ENCODE results near the gene DDX54.
"Not testable (repeated sequence)": the region's sequence is repeated elsewhere in the genome, so short reads cannot be mapped to it uniquely, and the experiment has no call there.

DDX54 gene

DNA sequence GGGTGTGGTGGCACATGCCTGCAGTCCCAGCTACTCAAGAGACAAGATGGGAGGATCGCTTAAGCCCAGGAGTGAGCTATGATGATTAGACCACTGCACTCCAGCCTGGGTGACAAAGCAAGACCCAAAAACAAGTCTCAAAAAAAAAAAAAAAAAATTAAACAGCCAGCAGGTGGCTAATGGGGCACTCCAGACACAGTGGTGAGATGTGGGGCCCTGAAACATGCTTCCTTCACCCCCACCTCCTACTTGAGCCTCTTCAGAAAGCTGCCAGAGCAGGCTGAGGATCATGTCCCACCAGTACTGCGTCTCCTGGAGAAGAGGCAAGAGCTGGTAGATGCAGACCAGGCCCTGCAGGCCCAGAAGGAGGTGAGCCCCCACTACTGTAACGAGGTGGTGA is 33.6 kb downstream of the DDX54 start:
- H3K4me1 ChIP-seq (ENCODE audit: control insufficient read depth, insufficient read depth, low read length, unreplicated experiment) = peaks cover 11% of the 10 kb centered on the region
- H2AFZ ChIP-seq (ENCODE audit: low read length, unreplicated experiment) = no peak overlapping the region
- peaks cover 33% of the 10 kb centered on the region for H3K27me3 ChIP-seq (ENCODE audit: insufficient read depth, low read length)
- H3K27ac ChIP-seq (ENCODE audit: low read depth, low read length) = no peak overlapping the region
- no peak overlapping the region for H3K4me3 ChIP-seq (ENCODE audit: low read depth, low read length)
- H3K36me3 ChIP-seq (ENCODE audit: insufficient read depth, low read length) = no peaks in the 10 kb centered on the region
- H3K79me2 ChIP-seq (ENCODE audit: control insufficient read depth, insufficient read depth, low read length, unreplicated experiment) = no peaks in the 10 kb centered on the region

GRCh38 chr12:113149361-113150150 is 35.7 kb downstream of the DDX54 start, which contains the start of gene CFAP73:
Gene CFAP73 (plus strand): TSS chr12:113149724. CDS start chr12:113149858, 134 bp downstream.
- no peaks in the 10 kb centered on the region for H3K36me3 ChIP-seq (ENCODE audit: insufficient read depth, low read length)
- no peak within 1 kb of the TSS for H3K27ac ChIP-seq (ENCODE audit: low read depth, low read length)
- no peak within 1 kb of the TSS for H2AFZ ChIP-seq (ENCODE audit: low read length, unreplicated experiment)
- H3K79me2 ChIP-seq (ENCODE audit: control insufficient read depth, insufficient read depth, low read length, unreplicated experiment) = no peaks in the 10 kb centered on the region
- H3K4me3 ChIP-seq (ENCODE audit: low read depth, low read length) = no peak within 1 kb of the TSS
- peaks cover 11% of the 10 kb centered on the region for H3K4me1 ChIP-seq (ENCODE audit: control insufficient read depth, insufficient read depth, low read length, unreplicated experiment)
- H3K27me3 ChIP-seq (ENCODE audit: insufficient read depth, low read length) = peaks cover 21% of the 10 kb centered on the region

DNA sequence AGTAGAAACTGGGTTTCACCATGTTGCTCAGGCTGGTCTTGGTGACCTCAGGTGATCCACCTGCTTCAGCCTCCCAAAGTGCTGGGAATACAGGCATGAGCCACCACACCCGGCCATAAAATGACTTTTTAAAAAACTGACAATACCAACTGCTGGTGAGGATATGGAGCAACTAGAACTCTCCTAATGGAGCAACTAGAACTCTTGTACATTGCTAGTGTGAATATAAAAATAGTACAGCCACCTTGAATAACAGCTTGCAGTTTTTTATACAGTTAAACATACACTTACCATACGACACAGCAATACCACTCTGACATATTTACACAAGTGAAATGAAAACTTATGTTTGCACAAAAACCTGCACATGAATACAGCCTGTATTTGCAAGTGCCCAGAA is 38.3 kb downstream of the DDX54 start:
- Histone ChIP-seq H3K27me3 (ENCODE audit: insufficient read depth, low read length) (peaks cover 3% of the 10 kb centered on the region), H2AFZ (ENCODE audit: low read length, unreplicated experiment) (no peak overlapping the region), H3K4me3 (ENCODE audit: low read depth, low read length) (no peak overlapping the region), H3K4me1 (ENCODE audit: control insufficient read depth, insufficient read depth, low read length, unreplicated experiment) (peaks cover 11% of the 10 kb centered on the region), H3K79me2 (ENCODE audit: control insufficient read depth, insufficient read depth, low read length, unreplicated experiment) (no peaks in the 10 kb centered on the region), H3K27ac (ENCODE audit: low read depth, low read length) (no peak overlapping the region), H3K36me3 (ENCODE audit: insufficient read depth, low read length) (no peaks in the 10 kb centered on the region)

DNA sequence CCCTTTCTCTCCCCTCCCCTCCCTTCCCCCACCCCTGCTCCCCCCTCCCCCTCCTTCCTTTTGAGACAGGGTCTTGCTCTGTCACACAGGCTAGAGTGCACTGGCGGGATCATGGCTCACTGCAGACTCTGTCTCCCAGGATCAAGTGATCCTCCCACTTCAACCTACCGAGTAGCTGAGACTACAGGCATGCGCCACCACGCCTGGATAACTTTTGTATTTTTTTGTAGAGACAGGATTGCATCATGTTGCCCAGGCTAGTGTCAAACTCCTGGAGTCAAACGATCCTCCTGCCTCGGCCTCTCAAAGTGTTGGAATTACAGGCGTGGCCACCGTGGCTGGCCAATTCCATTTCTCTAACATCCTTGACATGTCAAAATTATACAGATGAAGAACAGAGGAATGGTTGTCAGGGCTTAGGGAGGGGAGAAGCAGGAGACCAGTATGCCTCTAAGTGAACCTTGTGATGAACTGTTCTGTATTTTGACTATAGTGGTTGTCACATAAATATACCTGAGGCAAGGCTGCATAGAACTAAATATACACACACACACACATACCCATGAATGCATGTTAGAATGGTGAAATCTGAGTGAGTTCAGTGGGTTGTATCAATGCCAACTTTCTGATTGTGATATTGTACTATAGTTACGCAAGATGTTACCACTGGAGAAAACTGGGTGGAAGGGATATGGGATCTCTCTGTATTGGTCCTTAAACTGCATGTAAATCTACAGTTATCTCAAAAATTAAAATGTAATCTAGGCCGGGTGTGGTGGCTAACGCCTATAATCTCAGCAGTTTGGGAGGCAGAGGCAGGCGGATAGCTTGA is 39.3 kb downstream of the DDX54 start:
- Histone ChIP-seq H3K4me3 (ENCODE audit: low read depth, low read length) (no peak overlapping the region), H3K27ac (ENCODE audit: low read depth, low read length) (no peak overlapping the region), H2AFZ (ENCODE audit: low read length, unreplicated experiment) (no peak overlapping the region), H3K79me2 (ENCODE audit: control insufficient read depth, insufficient read depth, low read length, unreplicated experiment) (no peaks in the 10 kb centered on the region), H3K27me3 (ENCODE audit: insufficient read depth, low read length) (no peaks in the 10 kb centered on the region), H3K4me1 (ENCODE audit: control insufficient read depth, insufficient read depth, low read length, unreplicated experiment) (peaks cover 11% of the 10 kb centered on the region), H3K36me3 (ENCODE audit: insufficient read depth, low read length) (no peaks in the 10 kb centered on the region)

DNA sequence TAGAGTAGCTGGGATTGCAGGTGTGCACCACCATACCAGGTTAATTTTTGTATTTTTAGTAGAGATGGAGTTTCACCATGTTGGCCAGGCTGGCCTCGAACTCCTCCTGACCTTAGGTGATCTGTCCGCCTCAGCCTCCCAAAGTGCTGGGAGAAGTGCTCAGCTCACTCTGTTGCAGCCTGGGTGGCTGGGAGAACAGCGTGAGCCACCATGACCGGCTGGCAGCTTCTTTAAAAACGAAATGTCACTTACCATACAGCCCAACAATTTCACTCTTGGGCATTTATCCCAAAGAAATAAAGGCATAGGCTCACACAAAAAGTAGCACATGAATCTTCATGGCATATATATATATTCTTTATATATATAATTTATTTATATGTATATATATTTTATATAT is 40.5 kb downstream of the DDX54 start:
- Histone ChIP-seq H3K36me3 (ENCODE audit: insufficient read depth, low read length) (no peaks in the 10 kb centered on the region), H3K79me2 (ENCODE audit: control insufficient read depth, insufficient read depth, low read length, unreplicated experiment) (no peaks in the 10 kb centered on the region), H2AFZ (ENCODE audit: low read length, unreplicated experiment) (no peak overlapping the region), H3K27me3 (ENCODE audit: insufficient read depth, low read length) (no peaks in the 10 kb centered on the region), H3K4me1 (ENCODE audit: control insufficient read depth, insufficient read depth, low read length, unreplicated experiment) (peaks cover 5% of the 10 kb centered on the region), H3K27ac (ENCODE audit: low read depth, low read length) (no peak overlapping the region), H3K4me3 (ENCODE audit: low read depth, low read length) (no peak overlapping the region)

- Histone ChIP-seq H2AFZ (ENCODE audit: low read length, unreplicated experiment) (no peak overlapping the region), H3K4me3 (ENCODE audit: low read depth, low read length) (no peak overlapping the region), H3K27me3 (ENCODE audit: insufficient read depth, low read length) (no peaks in the 10 kb centered on the region), H3K79me2 (ENCODE audit: control insufficient read depth, insufficient read depth, low read length, unreplicated experiment) (no peaks in the 10 kb centered on the region), H3K36me3 (ENCODE audit: insufficient read depth, low read length) (no peaks in the 10 kb centered on the region), H3K27ac (ENCODE audit: low read depth, low read length) (no peak overlapping the region), H3K4me1 (ENCODE audit: control insufficient read depth, insufficient read depth, low read length, unreplicated experiment) (no peaks in the 10 kb centered on the region)
These were observed 41.3 kb downstream of the DDX54 start for GRCh38 chr12:113143959-113144358.

DNA sequence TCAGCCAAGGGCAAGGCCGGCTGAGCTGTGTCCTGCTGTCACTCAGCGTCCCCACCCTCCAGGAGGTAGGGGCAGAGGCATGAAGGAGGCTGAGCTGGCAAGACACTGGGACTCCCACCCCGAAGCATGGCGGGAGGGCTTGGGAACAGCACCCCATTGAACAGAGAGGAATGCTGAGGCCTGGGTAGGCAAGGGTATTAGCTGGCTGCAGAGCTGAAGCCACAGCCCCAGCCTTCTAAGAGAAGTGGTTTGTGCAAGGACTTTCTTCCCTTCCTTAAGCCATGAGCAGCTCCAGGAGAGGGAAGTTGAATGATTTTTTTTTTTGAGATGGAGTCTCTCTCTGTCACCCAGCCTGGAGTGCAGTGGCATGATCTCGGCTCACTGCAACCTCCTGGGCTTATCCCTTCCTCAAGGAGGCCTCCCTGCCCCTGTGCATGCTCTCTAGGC is 42.4 kb downstream of the DDX54 start:
- no peaks in the 10 kb centered on the region for H3K79me2 ChIP-seq (ENCODE audit: control insufficient read depth, insufficient read depth, low read length, unreplicated experiment)
- no peak overlapping the region for H2AFZ ChIP-seq (ENCODE audit: low read length, unreplicated experiment)
- H3K27ac ChIP-seq (ENCODE audit: low read depth, low read length) = no peak overlapping the region
- no peaks in the 10 kb centered on the region for H3K27me3 ChIP-seq (ENCODE audit: insufficient read depth, low read length)
- no peak overlapping the region for H3K4me3 ChIP-seq (ENCODE audit: low read depth, low read length)
- H3K36me3 ChIP-seq (ENCODE audit: insufficient read depth, low read length) = no peaks in the 10 kb centered on the region
- no peaks in the 10 kb centered on the region for H3K4me1 ChIP-seq (ENCODE audit: control insufficient read depth, insufficient read depth, low read length, unreplicated experiment)

DNA sequence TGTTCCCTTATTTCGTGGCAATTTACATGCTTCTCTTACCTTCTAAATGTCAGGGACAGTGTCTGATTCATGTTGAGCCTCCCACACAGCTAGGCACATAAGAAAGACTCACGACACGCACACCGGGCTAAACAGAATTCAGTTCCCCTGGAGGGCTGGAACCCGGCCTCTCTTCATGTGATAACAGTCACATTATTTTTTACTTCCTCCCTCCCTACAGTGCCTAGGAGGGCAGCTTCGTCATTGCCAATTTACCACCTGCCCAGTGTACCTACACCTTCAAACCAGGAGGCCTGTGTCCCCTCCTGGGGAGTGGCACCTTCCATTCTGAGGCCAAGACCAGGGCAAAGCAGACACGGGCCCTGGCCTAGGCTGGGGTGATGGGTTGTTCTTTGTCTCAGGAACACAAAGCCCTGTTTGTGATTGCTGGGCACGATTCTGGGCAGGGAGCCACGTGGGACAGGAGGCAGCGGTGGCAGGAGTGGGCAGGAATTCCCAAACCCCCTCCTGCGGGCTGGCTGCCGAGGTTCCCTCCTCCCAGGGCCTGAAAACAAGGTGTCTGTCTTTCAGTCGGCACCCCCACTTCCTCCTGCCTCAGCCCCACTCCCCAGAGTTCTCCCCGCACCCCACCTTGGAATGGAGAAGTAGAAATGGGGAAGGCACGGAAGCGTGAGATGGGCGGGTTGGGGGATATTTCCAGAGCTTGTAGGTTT is 42.9 kb downstream of the DDX54 start:
- Histone ChIP-seq H3K4me3 (ENCODE audit: low read depth, low read length) (no peak overlapping the region), H3K79me2 (ENCODE audit: control insufficient read depth, insufficient read depth, low read length, unreplicated experiment) (no peaks in the 10 kb centered on the region), H2AFZ (ENCODE audit: low read length, unreplicated experiment) (no peak overlapping the region), H3K36me3 (ENCODE audit: insufficient read depth, low read length) (no peaks in the 10 kb centered on the region), H3K4me1 (ENCODE audit: control insufficient read depth, insufficient read depth, low read length, unreplicated experiment) (no peaks in the 10 kb centered on the region), H3K27me3 (ENCODE audit: insufficient read depth, low read length) (no peaks in the 10 kb centered on the region), H3K27ac (ENCODE audit: low read depth, low read length) (no peak overlapping the region)

- not testable (repeated sequence) for H2AFZ ChIP-seq (ENCODE audit: low read length, unreplicated experiment); H3K27ac ChIP-seq (ENCODE audit: low read depth, low read length); H3K36me3 ChIP-seq (ENCODE audit: insufficient read depth, low read length); H3K79me2 ChIP-seq (ENCODE audit: control insufficient read depth, insufficient read depth, low read length, unreplicated experiment); H3K4me3 ChIP-seq (ENCODE audit: low read depth, low read length); H3K4me1 ChIP-seq (ENCODE audit: control insufficient read depth, insufficient read depth, low read length, unreplicated experiment); H3K27me3 ChIP-seq (ENCODE audit: insufficient read depth, low read length)
These were observed 43.6 kb downstream of the DDX54 start for GRCh38 chr12:113141716-113142115.

DNA sequence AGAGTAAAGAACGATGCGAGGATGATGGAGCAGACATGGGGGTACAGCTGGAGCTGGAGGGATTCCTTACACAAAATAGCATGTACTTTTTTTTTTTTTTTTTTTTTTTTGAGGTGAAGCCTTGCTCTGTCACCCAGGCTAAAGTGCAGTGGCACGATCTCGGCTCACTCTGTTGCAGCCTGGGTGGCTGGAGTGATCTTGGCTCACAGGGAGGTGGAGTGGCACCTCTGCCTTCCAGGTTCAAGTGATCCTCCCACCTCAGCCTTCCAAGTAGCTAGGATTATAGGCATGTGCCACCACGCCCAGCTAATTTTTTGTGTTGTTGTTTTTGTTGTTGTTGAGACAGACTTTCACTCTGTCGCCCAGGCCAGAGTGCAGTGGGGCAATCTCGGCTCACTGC is 44.6 kb downstream of the DDX54 start:
- H2AFZ ChIP-seq (ENCODE audit: low read length, unreplicated experiment) = no peak overlapping the region
- H3K36me3 ChIP-seq (ENCODE audit: insufficient read depth, low read length) = no peaks in the 10 kb centered on the region
- no peak overlapping the region for H3K27ac ChIP-seq (ENCODE audit: low read depth, low read length)
- H3K4me3 ChIP-seq (ENCODE audit: low read depth, low read length) = no peak overlapping the region
- H3K27me3 ChIP-seq (ENCODE audit: insufficient read depth, low read length) = peaks cover 13% of the 10 kb centered on the region
- peaks cover 3% of the 10 kb centered on the region for H3K4me1 ChIP-seq (ENCODE audit: control insufficient read depth, insufficient read depth, low read length, unreplicated experiment)
- H3K79me2 ChIP-seq (ENCODE audit: control insufficient read depth, insufficient read depth, low read length, unreplicated experiment) = no peaks in the 10 kb centered on the region
